Neural cell (in vitro differentiated cells): ENCODE results near the gene GAPVD1. TPM values are rescaled to one million over a fixed set of nuclear protein-coding genes. Genes with fewer than 3 reads are reported as not detected.

Source experiments
- H2AFZ ChIP-seq: fragments of 200-600, 300-800 bp; sonication (generic), shearing (Covaris generic); 2 replicates; pipeline ENCODE4 v1.6.0; 2014; ENCODE audit warnings: low read depth, mild to moderate bottlenecking, antibody characterized with exemption, low read length, moderate library complexity
- H3F3A ChIP-seq: fragments of 200-600 bp; shearing (Covaris generic); 2 replicates; pipeline ENCODE4 v1.6.1; 2016; ENCODE audit warnings: mild to moderate bottlenecking, moderate library complexity, mixed read lengths, antibody characterized with exemption, low read length; ENCODE audit not compliant: insufficient read depth, poor library complexity, severe bottlenecking
- H3K27ac ChIP-seq: fragments of 200-600, 300-800 bp; sonication (generic), shearing (Covaris generic); 2 replicates; pipeline ENCODE4 v1.5.1; 2014; ENCODE audit warnings: mild to moderate bottlenecking, low read length, moderate library complexity
- H3K27me3 ChIP-seq: fragments of 300-800, 200-600 bp; sonication (generic), shearing (Covaris generic); 2 replicates; pipeline ENCODE4 v1.6.0; 2014; ENCODE audit warnings: mild to moderate bottlenecking, low read depth, low read length, moderate library complexity; ENCODE audit not compliant: insufficient read depth
- H3K36me3 ChIP-seq: fragments of 300-800, 200-600 bp; sonication (generic), shearing (Covaris generic); 2 replicates; pipeline ENCODE4 v1.5.1; 2014; ENCODE audit warnings: mild to moderate bottlenecking, antibody characterized with exemption, low read length, moderate library complexity; ENCODE audit not compliant: insufficient read depth
- H3K4me2 ChIP-seq: fragments of 300-800, 200-600 bp; sonication (generic), shearing (Covaris generic); 2 replicates; pipeline ENCODE4 v1.6.0; 2014; ENCODE audit warnings: mild to moderate bottlenecking, low read length
- H3K4me3 ChIP-seq: fragments of 300-800, 200-600 bp; sonication (generic), shearing (Covaris generic); 2 replicates; pipeline ENCODE4 v1.5.1; 2014; ENCODE audit warnings: mild to moderate bottlenecking, low read length, moderate library complexity
- H3K79me2 ChIP-seq: fragments of 200-600 bp; shearing (Covaris generic); replicated peaks from 2 replicates; pipeline ENCODE4 v1.6.0; 2014; ENCODE audit warnings: mild to moderate bottlenecking, low read length, moderate library complexity; ENCODE audit not compliant: insufficient read depth
- H3K9ac ChIP-seq: fragments of 300-800, 200-600 bp; sonication (generic), shearing (Covaris generic); 2 replicates; pipeline ENCODE4 v1.6.1; 2016; ENCODE audit warnings: mild to moderate bottlenecking, low read length, mixed read lengths
- H3K9me2 ChIP-seq: fragments of 200-600 bp; shearing (Covaris generic); 2 replicates; pipeline ENCODE4 v1.6.1; 2016; ENCODE audit warnings: mild to moderate bottlenecking, low read length, mixed read lengths; ENCODE audit not compliant: insufficient read depth
- H3K9me3 ChIP-seq: fragments of 200-600, 300-800 bp; sonication (generic), shearing (Covaris generic); 2 replicates; pipeline ENCODE4 v1.6.1; 2016; ENCODE audit warnings: mild to moderate bottlenecking, mixed run types, low read length, moderate library complexity, mixed read lengths
- H4K20me1 ChIP-seq: fragments of 200-600 bp; shearing (Covaris generic); 2 replicates; pipeline ENCODE4 v1.6.1; 2016; ENCODE audit warnings: mild to moderate bottlenecking, mixed run types; ENCODE audit not compliant: insufficient read depth
- EP300 ChIP-seq: fragments of 450-650 bp; conservative IDR thresholded peaks from 2 replicates; pipeline ENCODE4 v1.6.1; 2014; ENCODE audit warnings: antibody characterized with exemption, mild to moderate bottlenecking, moderate library complexity; ENCODE audit not compliant: poor library complexity, severe bottlenecking
- EZH2 ChIP-seq: fragments of 200-600, 300-800 bp; shearing (Covaris generic), sonication (generic); IDR thresholded peaks from 2 replicates; pipeline ENCODE4 v1.6.1; 2014; ENCODE audit warnings: antibody characterized with exemption, low read length, borderline replicate concordance, mild to moderate bottlenecking; ENCODE audit not compliant: insufficient read depth, poor library complexity, severe bottlenecking
- MXI1 ChIP-seq: fragments of 450-650 bp; conservative IDR thresholded peaks from 2 replicates; pipeline ENCODE4 v1.6.1; 2014; ENCODE audit warnings: antibody characterized with exemption, mild to moderate bottlenecking; ENCODE audit not compliant: poor library complexity, severe bottlenecking
- POLR2AphosphoS5 ChIP-seq: IDR thresholded peaks from 2 replicates; pipeline ENCODE4 v1.6.1; 2012
- RAD21 ChIP-seq: fragments of 450-650 bp; conservative IDR thresholded peaks from 2 replicates; pipeline ENCODE4 v1.6.1; 2014; ENCODE audit warnings: antibody characterized with exemption, mild to moderate bottlenecking, moderate library complexity
- SMC3 ChIP-seq: fragments of 450-650 bp; conservative IDR thresholded peaks from 2 replicates; pipeline ENCODE4 v1.6.1; 2014; ENCODE audit warnings: antibody characterized with exemption, mild to moderate bottlenecking, moderate library complexity; ENCODE audit not compliant: poor library complexity
- TAF1 ChIP-seq: IDR thresholded peaks from 2 replicates; pipeline ENCODE4 v1.6.1; 2012; ENCODE audit warnings: low read depth
- polyA plus RNA-seq: library from polyadenylated mRNA; depleted of rRNA; stranded (reverse); fragments of >200 nt; gene quantifications from 2 replicates; pipeline ENCODE4 v1.2.3, GENCODE V29; 2014
- TF ChIP-seq, protein P1 (sequence below): IDR thresholded peaks from 2 replicates; pipeline ENCODE4 v1.6.1; 2012; ENCODE audit warnings: borderline replicate concordance
- TF ChIP-seq, protein P2 (sequence below): fragments of 450-650 bp; IDR thresholded peaks from 2 replicates; pipeline ENCODE4 v1.5.1; 2014; ENCODE audit warnings: antibody characterized with exemption, mild to moderate bottlenecking, moderate library complexity; ENCODE audit not compliant: poor library complexity, severe bottlenecking

GAPVD1 gene
- polyA plus RNA-seq, 1 donor from 2014 or later, result 49.2 TPM

DNA sequence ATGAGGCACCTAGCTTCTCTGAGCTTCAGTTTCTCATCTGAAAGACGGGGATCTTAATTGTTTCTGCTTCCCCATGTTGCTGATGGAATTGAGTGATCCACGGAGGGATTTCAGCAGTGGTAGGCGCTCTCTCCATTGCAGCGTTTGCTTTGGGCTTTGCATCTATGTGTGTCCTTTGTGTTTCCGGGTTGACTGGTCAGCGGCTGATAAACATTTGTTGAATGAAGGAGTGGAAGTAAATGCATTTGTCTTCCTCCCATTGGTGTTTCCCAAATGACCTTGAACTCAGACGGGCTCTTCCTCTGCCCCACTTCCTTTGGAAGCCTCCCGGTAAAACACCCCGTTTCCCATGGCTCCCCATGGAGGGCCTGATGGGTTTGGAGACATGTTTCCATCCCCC, 117.2 kb downstream of the GAPVD1 start:
- H3K9me3 ChIP-seq, result no peaks in the 10 kb centered on the region
- no peaks in the 10 kb centered on the region for H3K79me2 ChIP-seq
- no peaks in the 10 kb centered on the region for H3F3A ChIP-seq
- H3K36me3 ChIP-seq, result no peaks in the 10 kb centered on the region
- H3K27ac ChIP-seq, result no peak overlapping the region
- no peaks in the 10 kb centered on the region for H4K20me1 ChIP-seq
- H3K4me3 ChIP-seq, result no peak overlapping the region
- TF ChIP-seq SMC3, result no peak
- TF ChIP-seq RAD21, result no peak
- TF ChIP-seq POLR2AphosphoS5, result no peak
- no peak for TF ChIP-seq EP300
- TF ChIP-seq TAF1, result no peak
- TF ChIP-seq, protein P1, sequence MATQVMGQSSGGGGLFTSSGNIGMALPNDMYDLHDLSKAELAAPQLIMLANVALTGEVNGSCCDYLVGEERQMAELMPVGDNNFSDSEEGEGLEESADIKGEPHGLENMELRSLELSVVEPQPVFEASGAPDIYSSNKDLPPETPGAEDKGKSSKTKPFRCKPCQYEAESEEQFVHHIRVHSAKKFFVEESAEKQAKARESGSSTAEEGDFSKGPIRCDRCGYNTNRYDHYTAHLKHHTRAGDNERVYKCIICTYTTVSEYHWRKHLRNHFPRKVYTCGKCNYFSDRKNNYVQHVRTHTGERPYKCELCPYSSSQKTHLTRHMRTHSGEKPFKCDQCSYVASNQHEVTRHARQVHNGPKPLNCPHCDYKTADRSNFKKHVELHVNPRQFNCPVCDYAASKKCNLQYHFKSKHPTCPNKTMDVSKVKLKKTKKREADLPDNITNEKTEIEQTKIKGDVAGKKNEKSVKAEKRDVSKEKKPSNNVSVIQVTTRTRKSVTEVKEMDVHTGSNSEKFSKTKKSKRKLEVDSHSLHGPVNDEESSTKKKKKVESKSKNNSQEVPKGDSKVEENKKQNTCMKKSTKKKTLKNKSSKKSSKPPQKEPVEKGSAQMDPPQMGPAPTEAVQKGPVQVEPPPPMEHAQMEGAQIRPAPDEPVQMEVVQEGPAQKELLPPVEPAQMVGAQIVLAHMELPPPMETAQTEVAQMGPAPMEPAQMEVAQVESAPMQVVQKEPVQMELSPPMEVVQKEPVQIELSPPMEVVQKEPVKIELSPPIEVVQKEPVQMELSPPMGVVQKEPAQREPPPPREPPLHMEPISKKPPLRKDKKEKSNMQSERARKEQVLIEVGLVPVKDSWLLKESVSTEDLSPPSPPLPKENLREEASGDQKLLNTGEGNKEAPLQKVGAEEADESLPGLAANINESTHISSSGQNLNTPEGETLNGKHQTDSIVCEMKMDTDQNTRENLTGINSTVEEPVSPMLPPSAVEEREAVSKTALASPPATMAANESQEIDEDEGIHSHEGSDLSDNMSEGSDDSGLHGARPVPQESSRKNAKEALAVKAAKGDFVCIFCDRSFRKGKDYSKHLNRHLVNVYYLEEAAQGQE, result no peak
- TF ChIP-seq, protein P2, sequence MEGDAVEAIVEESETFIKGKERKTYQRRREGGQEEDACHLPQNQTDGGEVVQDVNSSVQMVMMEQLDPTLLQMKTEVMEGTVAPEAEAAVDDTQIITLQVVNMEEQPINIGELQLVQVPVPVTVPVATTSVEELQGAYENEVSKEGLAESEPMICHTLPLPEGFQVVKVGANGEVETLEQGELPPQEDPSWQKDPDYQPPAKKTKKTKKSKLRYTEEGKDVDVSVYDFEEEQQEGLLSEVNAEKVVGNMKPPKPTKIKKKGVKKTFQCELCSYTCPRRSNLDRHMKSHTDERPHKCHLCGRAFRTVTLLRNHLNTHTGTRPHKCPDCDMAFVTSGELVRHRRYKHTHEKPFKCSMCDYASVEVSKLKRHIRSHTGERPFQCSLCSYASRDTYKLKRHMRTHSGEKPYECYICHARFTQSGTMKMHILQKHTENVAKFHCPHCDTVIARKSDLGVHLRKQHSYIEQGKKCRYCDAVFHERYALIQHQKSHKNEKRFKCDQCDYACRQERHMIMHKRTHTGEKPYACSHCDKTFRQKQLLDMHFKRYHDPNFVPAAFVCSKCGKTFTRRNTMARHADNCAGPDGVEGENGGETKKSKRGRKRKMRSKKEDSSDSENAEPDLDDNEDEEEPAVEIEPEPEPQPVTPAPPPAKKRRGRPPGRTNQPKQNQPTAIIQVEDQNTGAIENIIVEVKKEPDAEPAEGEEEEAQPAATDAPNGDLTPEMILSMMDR, result no peak
- TF ChIP-seq MXI1, result no peak
- TF ChIP-seq EZH2, result no peak
- no peaks in the 10 kb centered on the region for H3K27me3 ChIP-seq
- no peak overlapping the region for H2AFZ ChIP-seq
- no peak overlapping the region for H3K9ac ChIP-seq
- H3K9me2 ChIP-seq, result no peaks in the 10 kb centered on the region
- no peak overlapping the region for H3K4me2 ChIP-seq

DNA sequence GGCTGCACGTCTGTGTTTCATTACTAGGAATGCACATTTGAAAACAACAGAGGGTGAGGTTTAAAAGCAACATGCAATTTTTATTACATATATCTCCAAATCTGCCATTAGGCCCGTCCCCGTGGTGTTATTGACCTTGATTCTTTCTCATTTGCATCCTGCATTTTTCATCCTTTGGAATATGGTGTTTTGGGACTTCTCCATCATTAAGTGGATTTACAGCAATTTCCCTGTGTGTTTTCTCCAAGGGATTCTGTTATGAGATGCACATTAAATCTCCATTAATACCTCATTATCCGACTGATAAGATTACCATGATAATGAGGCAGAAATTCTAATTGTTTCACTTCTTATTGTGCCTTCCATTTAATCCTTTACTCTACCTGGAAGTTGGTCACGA, 117.6 kb downstream of the GAPVD1 start:
- Histone ChIP-seq H3K9me2 (no peaks in the 10 kb centered on the region), H3K79me2 (no peaks in the 10 kb centered on the region), H2AFZ (no peak overlapping the region), H3K27me3 (no peaks in the 10 kb centered on the region), H3K9ac (no peak overlapping the region), H3K36me3 (no peaks in the 10 kb centered on the region), H4K20me1 (no peaks in the 10 kb centered on the region), H3K4me2 (no peak overlapping the region), H3K9me3 (no peaks in the 10 kb centered on the region), H3K4me3 (no peak overlapping the region), H3F3A (no peaks in the 10 kb centered on the region), H3K27ac (no peak overlapping the region)
- no peak for TF ChIP-seq EP300
- TF ChIP-seq, protein P1, result no peak
- no peak for TF ChIP-seq TAF1
- no peak for TF ChIP-seq SMC3
- TF ChIP-seq EZH2, result no peak
- no peak for TF ChIP-seq MXI1
- TF ChIP-seq RAD21, result no peak
- TF ChIP-seq, protein P2, result no peak
- TF ChIP-seq POLR2AphosphoS5, result no peak
